ENCODE measurements around the gene RCCD1.
A peak's percentile ranks its signal among the peaks of the same experiment; 100 is the strongest.
"Not testable (repeated sequence)": the region's sequence is repeated elsewhere in the genome, so short reads cannot be mapped to it uniquely, and the experiment has no call there.

RCCD1 gene, protein sequence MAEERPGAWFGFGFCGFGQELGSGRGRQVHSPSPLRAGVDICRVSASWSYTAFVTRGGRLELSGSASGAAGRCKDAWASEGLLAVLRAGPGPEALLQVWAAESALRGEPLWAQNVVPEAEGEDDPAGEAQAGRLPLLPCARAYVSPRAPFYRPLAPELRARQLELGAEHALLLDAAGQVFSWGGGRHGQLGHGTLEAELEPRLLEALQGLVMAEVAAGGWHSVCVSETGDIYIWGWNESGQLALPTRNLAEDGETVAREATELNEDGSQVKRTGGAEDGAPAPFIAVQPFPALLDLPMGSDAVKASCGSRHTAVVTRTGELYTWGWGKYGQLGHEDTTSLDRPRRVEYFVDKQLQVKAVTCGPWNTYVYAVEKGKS

DNA sequence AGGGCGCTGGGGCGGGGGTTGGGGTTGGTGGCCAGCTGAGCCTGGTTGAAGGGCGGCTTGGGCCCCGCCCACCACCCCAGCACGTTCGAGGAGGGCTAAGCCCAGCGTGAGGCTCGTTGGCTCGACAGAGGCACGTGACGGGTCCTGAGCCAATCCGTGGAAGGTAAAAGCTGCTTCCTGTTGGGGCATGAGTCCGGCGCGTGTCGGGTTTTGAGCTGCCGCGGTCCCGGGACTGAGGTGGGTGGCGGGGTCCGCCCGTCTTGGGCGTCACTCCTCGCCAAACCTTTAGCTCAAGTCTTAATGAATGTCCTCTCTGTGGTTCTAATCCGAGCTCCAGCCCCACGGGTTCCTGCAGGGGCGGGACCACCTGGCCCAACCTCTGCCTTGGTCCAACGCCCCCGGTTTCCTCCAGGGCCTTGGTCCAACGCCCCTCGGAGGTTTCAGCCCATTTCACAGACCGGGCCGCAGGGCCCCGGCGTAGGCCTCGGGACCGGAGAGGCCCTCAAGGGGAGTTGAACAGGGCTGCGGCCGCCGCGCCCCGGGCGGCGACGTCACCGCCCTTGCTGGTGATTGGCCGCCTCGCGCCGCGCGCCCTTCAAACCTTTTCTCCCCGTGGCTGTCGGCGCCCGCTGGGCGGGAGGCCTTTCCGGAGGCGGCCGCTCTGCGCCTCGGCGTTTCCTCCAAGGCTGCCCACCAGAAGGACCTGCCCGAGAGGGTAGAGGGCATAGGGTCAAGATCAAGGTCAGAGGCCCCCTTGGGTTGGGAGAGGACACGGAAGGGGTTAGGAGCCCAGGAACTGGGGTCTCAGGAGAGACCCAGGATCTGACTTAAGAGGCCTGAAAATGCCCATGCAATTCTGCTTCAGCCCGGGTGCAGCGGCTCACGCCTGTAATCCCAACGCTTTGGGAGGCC lies at the start of gene RCCD1:
TSS of gene RCCD1 (plus strand) at position 173 of the 912 bp plus-strand sequence. CDS start 1,851 bp downstream, outside the sequence.
- peak; percentile 90 to 91 for DNase-seq

GRCh38 chr15:90905306-90906180 lies 49.1 kb upstream of the RCCD1 start:
- DNase-seq, result no peak

GRCh38 chr15:90906181-90906849 lies 48.4 kb upstream of the RCCD1 start:
- no peak for DNase-seq

- no peak for DNase-seq
These were observed 47.5 kb upstream of the RCCD1 start for GRCh38 chr15:90907051-90907660.

DNA sequence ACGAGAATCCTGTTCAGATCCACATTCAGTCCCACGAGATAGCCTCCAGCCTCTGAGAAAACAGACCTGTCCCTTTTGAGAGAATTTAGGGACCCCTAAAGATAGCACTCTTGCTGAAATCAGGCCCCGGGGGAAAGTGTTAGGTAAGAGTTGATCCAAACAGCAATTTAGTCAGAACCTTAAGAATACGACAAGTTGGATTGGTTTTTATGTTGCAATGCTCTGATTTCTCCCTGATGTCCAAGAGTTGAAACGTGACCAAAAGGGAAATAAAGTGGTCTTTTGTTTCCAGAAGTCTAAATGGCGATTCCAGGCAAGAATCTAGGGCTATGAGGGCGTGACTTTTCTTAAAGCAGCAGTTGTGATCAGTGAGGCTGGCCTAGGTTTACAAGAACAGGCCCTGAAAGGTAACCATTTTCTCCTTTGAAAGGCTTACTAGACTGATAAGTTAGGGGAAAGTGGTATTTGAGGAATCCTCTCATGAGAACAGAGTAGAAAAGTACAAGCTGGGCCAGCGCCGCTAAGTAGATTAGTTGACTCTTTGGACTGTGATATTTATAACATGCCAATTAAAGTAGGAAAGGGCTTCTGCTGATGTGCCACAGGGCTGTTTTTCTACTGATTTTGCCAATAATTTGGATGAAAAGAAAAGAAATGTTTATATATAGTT lies 46.7 kb upstream of the RCCD1 start:
- no peak for DNase-seq

DNA sequence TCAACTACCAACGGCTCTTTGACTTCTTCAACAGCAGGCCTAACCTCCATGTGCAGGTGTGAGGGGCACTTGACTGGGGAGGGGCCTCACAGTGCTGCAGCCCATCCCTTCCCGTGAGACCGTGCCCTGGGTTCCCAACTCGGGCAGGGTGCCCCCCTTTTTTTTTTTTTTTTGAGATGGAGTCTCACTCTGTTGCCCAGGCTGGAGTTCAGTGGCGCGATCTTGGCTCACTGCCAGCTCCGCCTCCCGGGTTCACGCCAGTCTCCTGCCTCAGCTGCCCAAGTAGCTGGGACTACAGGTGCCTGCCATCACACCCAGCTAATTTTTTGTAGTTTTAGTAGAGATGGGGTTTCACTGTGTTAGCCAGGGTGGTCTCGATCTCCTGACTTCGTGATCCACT lies 45.2 kb upstream of the RCCD1 start:
- DNase-seq, result not testable (repeated sequence)

GRCh38 chr15:90909976-90910375 lies 44.7 kb upstream of the RCCD1 start:
- DNase-seq, result no peak

DNA sequence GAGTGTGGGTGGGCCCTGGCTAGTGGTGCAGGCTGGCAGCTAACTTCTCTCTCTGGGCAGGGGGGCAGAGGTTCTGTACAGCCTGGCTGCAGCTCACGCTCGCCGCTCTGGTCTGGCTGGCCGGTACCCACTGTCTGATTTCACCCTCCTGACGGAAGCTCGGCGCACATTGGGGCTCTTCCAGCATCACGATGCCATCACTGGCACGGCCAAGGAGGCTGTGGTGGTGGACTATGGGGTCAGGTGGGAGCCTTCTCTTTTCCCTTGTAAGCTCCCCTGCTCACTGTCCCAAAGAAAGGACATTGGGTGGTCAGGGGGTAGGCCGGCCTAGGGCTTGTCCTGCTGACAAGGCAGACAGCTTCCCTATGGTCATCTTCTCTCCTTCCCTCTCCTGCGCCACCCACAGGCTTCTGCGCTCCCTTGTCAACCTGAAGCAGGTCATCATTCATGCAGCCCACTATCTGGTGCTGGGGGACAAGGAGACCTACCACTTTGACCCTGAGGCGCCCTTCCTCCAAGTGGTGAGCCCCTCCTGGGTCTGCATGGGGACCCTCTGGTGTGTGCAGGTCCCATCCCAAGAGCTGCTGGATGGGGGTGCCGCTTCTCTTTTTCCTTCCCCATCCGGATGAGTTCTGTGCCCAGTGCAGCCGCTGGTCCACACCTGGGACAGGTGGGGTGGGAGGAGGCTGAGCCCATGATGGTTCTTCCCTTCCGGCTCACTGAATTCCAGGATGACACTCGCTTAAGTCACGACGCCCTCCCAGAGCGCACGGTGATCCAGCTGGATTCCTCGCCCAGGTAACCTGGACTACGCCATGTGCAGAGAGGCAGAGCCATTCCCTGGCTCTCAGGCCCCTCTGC lies 44.0 kb upstream of the RCCD1 start:
- DNase-seq, result no peak

- no peak for DNase-seq
These were observed 43.4 kb upstream of the RCCD1 start for GRCh38 chr15:90911302-90911623.

DNA sequence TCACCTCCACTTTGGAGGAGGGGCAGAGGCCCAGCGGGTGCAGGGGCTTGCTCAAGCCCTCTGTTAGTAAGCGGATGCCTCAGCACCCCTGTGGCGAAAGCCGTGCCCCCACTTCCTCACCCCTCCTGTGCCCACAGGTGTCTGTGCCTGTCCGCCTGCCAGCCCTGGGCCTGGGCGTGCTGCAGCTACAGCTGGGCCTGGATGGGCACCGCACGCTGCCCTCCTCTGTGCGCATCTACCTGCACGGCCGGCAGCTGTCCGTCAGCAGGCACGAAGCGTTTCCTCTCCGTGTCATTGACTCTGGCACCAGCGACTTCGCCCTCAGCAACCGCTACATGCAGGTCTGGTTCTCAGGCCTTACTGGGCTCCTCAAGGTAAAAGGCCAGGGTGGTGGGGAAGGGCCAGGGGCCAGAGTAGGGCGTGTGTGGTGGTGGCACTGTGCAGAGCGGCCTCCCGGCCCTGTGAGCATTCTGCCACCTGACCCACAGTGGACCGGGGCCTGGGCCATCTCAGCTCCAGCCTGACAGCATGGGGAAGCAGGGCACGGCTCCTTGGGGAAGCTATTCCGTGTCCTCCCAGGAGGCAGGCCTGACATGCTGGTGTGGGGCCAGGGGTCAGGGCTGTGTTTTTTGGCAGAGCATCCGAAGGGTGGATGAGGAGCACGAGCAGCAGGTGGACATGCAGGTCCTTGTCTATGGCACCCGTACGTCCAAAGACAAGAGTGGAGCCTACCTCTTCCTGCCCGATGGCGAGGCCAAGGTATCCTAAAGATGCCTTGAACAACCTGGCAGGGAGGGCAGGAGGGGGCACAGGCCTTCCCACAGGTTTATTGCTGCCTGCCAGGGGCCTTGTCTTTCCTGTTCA lies 42.5 kb upstream of the RCCD1 start:
- no peak for DNase-seq

- DNase-seq, result no peak
These were observed 42.0 kb upstream of the RCCD1 start for GRCh38 chr15:90912770-90913075.

DNA sequence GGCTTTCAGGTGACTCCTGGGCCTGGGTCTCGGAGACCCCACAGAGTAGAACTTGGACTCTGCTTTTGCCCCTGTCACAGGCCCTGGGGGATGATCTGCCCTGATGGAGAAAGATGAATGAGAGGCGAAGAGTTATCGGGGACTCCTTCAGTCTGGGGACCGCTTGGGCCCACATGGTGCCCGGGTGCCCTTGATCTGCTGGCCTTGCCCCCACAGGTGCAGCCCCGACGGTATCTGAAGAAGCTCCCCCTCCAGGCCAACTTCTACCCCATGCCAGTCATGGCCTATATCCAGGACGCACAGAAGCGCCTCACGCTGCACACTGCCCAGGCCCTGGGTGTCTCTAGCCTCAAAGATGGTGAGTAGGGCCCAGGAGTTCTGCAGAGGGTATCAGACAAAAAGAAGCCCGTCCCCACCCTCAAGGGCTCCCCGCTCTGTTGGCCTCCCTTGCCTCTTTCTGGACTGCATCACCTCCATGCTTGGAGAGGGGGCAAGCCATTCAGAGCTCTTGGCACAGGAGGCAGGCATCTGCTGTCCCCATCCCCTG lies 41.2 kb upstream of the RCCD1 start:
- DNase-seq, result no peak

DNA sequence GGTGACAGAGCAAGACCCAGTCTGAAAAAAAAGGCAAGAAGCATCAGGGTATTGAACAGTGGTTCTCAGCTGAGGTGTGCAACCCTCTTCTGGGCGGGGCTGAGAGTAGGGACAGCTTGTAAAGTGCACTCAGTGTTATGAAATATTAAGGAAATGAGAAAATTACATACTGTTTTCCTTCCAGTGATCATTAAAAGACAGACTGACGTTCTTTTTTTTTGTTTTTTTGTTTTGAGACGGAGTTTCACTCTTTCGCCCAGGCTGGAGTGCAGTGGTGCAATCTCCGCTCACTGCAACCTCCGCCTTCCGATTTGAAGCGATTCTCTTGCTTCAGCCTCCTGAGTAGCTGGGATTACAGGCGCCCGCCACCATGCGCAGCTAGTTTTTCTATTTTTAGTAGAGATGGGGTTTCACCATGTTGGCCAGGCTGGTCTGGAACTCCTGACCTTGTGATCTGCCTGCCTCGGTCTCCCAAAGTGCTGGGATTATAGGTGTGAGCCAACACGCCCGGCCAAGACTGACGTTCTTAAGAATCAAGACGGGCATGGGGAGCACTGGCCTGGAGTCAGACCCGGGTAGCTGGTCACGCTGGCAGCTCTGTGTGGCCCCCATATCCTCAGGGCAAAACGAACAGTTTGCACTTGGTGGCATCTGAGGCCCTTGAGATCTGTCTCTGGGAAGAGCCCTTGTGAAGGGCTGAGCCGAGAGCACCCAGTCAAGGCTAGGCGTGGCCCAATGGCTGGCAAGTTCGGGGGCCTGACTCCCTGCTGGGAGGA lies 40.2 kb upstream of the RCCD1 start:
- DNase-seq, result no peak

GRCh38 chr15:90915216-90915807 lies 39.4 kb upstream of the RCCD1 start:
- DNase-seq, result no peak

DNA sequence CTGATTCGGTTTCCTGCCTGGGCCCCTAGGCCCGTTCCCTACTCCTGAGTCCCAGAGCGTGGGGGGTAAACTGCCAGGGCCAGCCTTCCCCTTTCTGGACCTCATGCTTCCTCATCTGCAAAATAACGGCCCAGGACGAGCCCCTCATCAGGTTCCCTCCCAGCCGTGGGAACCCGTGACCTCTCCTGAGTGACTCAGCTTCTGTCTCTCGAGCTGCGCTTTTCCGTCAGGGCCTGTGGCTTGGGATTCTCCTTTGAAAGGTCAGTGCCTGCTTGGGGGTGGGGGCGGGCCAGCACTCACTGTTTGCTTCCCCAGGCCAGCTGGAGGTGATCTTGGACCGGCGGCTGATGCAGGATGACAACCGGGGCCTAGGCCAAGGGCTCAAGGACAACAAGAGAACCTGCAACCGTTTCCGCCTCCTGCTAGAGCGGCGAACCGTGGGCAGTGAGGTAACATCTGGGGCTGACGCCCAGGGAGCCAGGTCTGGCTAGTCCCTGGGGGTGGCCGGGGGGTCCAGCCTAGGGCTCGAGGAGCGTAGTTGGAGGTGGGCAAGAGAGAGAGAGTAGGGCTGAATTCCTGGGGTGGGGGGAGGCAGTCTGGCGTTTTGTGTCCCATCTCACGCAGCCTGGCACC lies 38.8 kb upstream of the RCCD1 start:
- DNase-seq, result peak in 1 of 2 donors; percentile 63

DNA sequence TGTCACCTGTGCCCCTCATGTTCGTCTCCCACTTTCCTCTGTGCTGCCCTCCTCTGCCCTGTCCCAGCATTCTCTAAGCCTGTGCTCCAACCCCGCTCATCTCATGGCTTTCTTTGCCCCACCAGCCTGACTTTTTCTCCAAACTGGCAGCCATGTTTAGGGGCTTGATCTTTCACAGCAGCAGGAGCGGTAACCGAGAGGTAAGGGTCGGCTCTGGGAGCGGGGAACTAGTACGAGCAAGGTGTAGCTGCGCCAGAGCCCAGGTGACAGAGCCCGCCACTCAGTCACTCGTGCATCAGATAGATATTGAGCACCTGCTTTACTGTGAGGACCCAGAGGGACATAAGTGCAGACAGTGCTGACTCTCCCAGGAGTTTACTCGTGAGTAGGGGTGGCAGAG lies 38.2 kb upstream of the RCCD1 start:
- no peak for DNase-seq

DNA sequence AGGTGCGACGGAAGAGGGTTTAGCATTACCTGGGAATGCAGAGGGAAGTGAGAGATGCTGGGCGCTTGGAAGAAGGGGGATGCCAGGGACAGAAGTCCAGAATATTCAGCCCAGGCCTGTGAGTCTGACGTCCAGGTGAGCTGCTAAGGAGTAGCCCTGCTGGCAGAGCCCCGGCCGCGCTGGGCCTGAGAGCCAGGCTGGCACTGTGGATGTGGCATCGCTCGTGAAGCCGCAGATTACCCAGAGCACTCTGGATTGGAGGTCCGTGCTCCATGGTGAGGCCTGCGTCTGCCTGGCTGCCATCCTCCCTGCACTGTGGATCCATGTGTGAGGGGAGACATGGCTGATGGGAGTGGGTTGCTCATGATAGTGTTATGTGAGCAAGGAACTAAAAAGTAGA lies 37.1 kb upstream of the RCCD1 start:
- DNase-seq, result no peak

Data from CD4-positive, alpha-beta T cell treated with Interferon alpha-2 for 1 hour (primary cell).